Psoas muscle (tissue), 8 donors: ENCODE measurements around the gene OLFM2. TPM values are rescaled to one million over a fixed set of nuclear protein-coding genes. Genes with fewer than 3 reads are reported as not detected.

Source experiments
- ATAC-seq, 4 donors: fragments of 200-7000 bp; cut with Tn5 transposase; one replicate each; pipeline ENCODE4 v1.9.1; 2020; ENCODE audit warnings: moderate library complexity in 3 of 4, mild to moderate bottlenecking in 2 of 4
- DNase-seq, 2 donors: peaks; one replicate each; pipeline ENCODE4 v3.0.0-alpha.2; 2020
- H3K27ac ChIP-seq: fragments of 200-600 bp; one replicate; pipeline ENCODE4 v1.8.0; 2022
- H3K27me3 ChIP-seq, 3 donors: fragments of 200-600 bp in 1 of 3; one replicate each; pipeline versions ENCODE4 v1.6.1 to v1.8.0; 2013 to 2022; ENCODE audit warnings: low read length in 2 of 3, mild to moderate bottlenecking in 2 of 3, moderate library complexity in 1 of 3; ENCODE audit not compliant: insufficient read depth in 3 of 3
- H3K36me3 ChIP-seq, 2 donors: fragments of 200-600 bp in 1 of 2; one replicate each; pipeline versions ENCODE4 v1.6.1 to v1.8.0; 2013 to 2022; ENCODE audit warnings: low read depth in 1 of 2, mild to moderate bottlenecking in 1 of 2, moderate library complexity in 1 of 2; ENCODE audit not compliant: insufficient read depth in 1 of 2
- H3K4me1 ChIP-seq: fragments of 200-600 bp; one replicate; pipeline ENCODE4 v1.8.0; 2022
- H3K4me3 ChIP-seq: fragments of 200-600 bp; one replicate; pipeline ENCODE4 v1.8.0; 2022; ENCODE audit warnings: mild to moderate bottlenecking
- H3K9me3 ChIP-seq: fragments of 200-600 bp; one replicate; pipeline ENCODE4 v1.8.0; 2022
- WGBS, 3 donors: extraction: QIAGEN DNeasy Blood & Tissue Kit; methylation state at CpG; one replicate each; pipeline versions ENCODE4 v1.1.6 to v1.1.7; 2013; 5-methylcytosine and 5-hydroxymethylcytosine counted together
- intact Hi-C, 2 donors: fragments of 100-400 bp; cut with DNase I; formaldehyde crosslinking; loops; one replicate each; pipeline versions ENCODE4 v1.11.0 to v1.14.2; 2022
- polyA plus RNA-seq, 3 donors: library from polyadenylated mRNA; stranded (reverse); fragments of 200-250 nt; gene quantifications; one replicate each; pipeline ENCODE4 v1.2.3, GENCODE V29; 2013
- total RNA-seq, 4 donors: library from RNA; stranded (reverse); fragmentation: NEBNext Ultra II Directional in 2 of 4; extraction: Animal tissue kit (Norgen Biotek cat#: 25700) in 2 of 4; gene quantifications; one replicate each; pipeline versions ENCODE4 v1.2.1 to v1.2.4, GENCODE V29; 2021 to 2023
- TF ChIP-seq, protein P1 (sequence below): fragments of 200-600 bp; IDR thresholded peaks from one replicate; pipeline ENCODE4 v1.8.0; 2022; ENCODE audit warnings: antibody characterized with exemption
- donor health status: healthy with polysubstance abuse.
- donor health status: DM: no; HTN: no; CAD: no; lungs with moderate emphysema.
- donor health status: Bipolar disorder and iron deficiency.
- donor health status: healthy.
- donor health status: DM: yes; HTN: yes; CAD: no.
- donor health status: DM: no; HTN: no; CAD: no.
- donor health status: DM: no; HTN: no; CAD: no.
- donor health status: DM: yes; HTN: yes; CAD: no.

The OLFM2 gene
- total and polyA plus RNA-seq, 7 donors = 0.48 to 5.1 (median 1.0) TPM

GRCh38 chr19:9906475-9907087 lies 29.7 kb downstream of the OLFM2 start:
- Histone ChIP-seq H3K36me3 (no peaks in the 10 kb centered on the region), H3K4me1 (no peaks in the 10 kb centered on the region), H3K27me3 (peaks cover 0 to 24% (median 9%) of the 10 kb centered on the region in 3 donors), H3K27ac (no peak overlapping the region), H3K9me3 (no peaks in the 10 kb centered on the region), H3K4me3 (no peak overlapping the region)
- DNase-seq (no peak), ATAC-seq (no peak)
- TF ChIP-seq, protein P1, sequence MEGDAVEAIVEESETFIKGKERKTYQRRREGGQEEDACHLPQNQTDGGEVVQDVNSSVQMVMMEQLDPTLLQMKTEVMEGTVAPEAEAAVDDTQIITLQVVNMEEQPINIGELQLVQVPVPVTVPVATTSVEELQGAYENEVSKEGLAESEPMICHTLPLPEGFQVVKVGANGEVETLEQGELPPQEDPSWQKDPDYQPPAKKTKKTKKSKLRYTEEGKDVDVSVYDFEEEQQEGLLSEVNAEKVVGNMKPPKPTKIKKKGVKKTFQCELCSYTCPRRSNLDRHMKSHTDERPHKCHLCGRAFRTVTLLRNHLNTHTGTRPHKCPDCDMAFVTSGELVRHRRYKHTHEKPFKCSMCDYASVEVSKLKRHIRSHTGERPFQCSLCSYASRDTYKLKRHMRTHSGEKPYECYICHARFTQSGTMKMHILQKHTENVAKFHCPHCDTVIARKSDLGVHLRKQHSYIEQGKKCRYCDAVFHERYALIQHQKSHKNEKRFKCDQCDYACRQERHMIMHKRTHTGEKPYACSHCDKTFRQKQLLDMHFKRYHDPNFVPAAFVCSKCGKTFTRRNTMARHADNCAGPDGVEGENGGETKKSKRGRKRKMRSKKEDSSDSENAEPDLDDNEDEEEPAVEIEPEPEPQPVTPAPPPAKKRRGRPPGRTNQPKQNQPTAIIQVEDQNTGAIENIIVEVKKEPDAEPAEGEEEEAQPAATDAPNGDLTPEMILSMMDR = no peak
- intact Hi-C loops = no loop called here
- 20 to 26% (median 21%) methylated on average over 16 of the region's 16 CpGs for WGBS, 3 donors

- Histone ChIP-seq H3K4me3 (no peak overlapping the region), H3K36me3 (no peaks in the 10 kb centered on the region), H3K4me1 (no peaks in the 10 kb centered on the region), H3K27ac (no peak overlapping the region), H3K27me3 (peaks cover 0 to 9% (median 4%) of the 10 kb centered on the region in 3 donors), H3K9me3 (no peaks in the 10 kb centered on the region)
- ATAC-seq (no peak), DNase-seq (no peak)
- intact Hi-C loops = no loop called here
- 79 to 87% (median 79%) methylated on average over 5 of the region's 5 CpGs for WGBS, 3 donors
- TF ChIP-seq, protein P1 = no peak
These were observed 33.0 kb downstream of the OLFM2 start for GRCh38 chr19:9903336-9903735.

DNA sequence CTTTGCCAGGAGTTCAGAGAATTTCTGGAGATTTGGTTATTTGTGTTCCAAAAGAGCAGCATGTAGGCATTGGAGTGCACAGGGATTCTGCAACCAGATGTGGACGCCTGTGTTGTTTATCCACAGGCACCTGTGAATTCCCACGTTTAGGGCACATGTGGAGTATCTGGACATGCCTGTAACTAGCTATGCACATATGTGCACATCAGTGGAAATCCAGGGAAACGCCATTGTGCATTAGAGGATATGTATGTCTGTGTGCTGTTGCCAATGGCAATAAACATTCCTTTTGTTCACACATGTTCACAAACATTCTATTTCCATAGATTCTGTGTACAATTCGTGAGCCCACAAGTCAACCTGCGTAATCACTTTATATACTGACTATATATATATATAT lies 34.7 kb downstream of the OLFM2 start:
- Histone ChIP-seq H3K27me3 (peaks cover 0 to 8% (median 4%) of the 10 kb centered on the region in 3 donors), H3K9me3 (no peaks in the 10 kb centered on the region), H3K27ac (no peak overlapping the region), H3K4me3 (no peak overlapping the region), H3K36me3 (no peaks in the 10 kb centered on the region), H3K4me1 (no peaks in the 10 kb centered on the region)
- DNase-seq (no peak), ATAC-seq (no peak)
- intact Hi-C loops = no loop called here
- WGBS, 3 donors = 68 to 78% (median 77%) methylated on average over 5 of the region's 5 CpGs
- TF ChIP-seq, protein P1 = no peak

DNA sequence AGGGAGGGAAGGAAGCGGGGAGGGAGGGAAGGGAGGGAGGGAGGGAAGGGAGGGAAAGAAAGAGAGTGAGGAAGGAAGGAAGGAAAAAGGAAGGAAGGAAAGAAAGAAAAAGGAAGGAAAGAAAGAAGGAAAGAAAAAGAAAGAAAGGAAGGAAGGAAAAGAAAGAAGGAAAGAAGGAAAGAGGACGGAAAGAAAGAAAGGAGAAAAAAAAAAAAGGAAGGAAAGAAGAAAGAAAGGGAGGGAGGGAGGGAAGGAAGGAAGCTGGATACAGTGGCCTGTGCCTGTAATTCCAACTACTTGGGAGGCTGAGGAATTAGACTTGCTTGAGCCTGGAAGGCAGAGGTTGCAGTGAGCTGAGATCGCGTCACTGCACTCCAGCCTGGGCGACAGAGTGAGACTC lies 35.3 kb downstream of the OLFM2 start:
- Histone ChIP-seq H3K4me3 (no peak overlapping the region), H3K9me3 (no peaks in the 10 kb centered on the region), H3K27ac (no peak overlapping the region), H3K4me1 (no peaks in the 10 kb centered on the region), H3K36me3 (no peaks in the 10 kb centered on the region), H3K27me3 (peaks cover 0 to 4% (median 3%) of the 10 kb centered on the region in 3 donors)
- ATAC-seq = no peak
- TF ChIP-seq, protein P1 = no peak
- 84 to 85% (median 85%) methylated on average over 4 to 5 of the region's 5 CpGs for WGBS, 3 donors
- intact Hi-C loops = no loop called here
- DNase-seq = no peak
